Activated CD8-positive, alpha-beta T cell treated with anti-CD3 and anti-CD28 coated beads for 36 hours (primary cell): ENCODE data around the gene TGFBRAP1. TPM values are rescaled to one million over a fixed set of nuclear protein-coding genes. Genes with fewer than 3 reads are reported as not detected.
A peak's percentile ranks its signal among the peaks of the same experiment; 100 is the strongest.

Source experiments
- ATAC-seq: fragments of 200-7000 bp; cut with Tn5 transposase; one replicate; pipeline ENCODE4 v1.10.0; 2021; ENCODE audit warnings: mild to moderate bottlenecking, moderate library complexity
- CTCF ChIA-PET: fragments of 350-600 bp; sonication (Branson Sonifier 250); formaldehyde crosslinking; loops from one replicate; lab custom pipeline; 2021; ENCODE audit warnings: antibody characterized with exemption; lab: Charles Lee
- POLR2A ChIA-PET: fragments of 350-600 bp; sonication (Branson Sonifier 250); formaldehyde crosslinking; loops from one replicate; lab custom pipeline; 2021; ENCODE audit warnings: antibody characterized with exemption; lab: Charles Lee
- DNase-seq: peaks from one replicate; pipeline ENCODE4 v3.0.0-alpha.2; 2020
- H3K27ac Mint-ChIP-seq: one replicate; pipeline ENCODE4 v1.8.0; 2021; ENCODE audit warnings: mild to moderate bottlenecking, mixed read lengths
- H3K27me3 Mint-ChIP-seq: one replicate; pipeline ENCODE4 v1.8.0; 2021; ENCODE audit warnings: mixed read lengths
- H3K36me3 Mint-ChIP-seq: one replicate; pipeline ENCODE4 v1.8.0; 2021; ENCODE audit warnings: low read depth, mixed read lengths
- H3K4me1 Mint-ChIP-seq: one replicate; pipeline ENCODE4 v1.8.0; 2021; ENCODE audit warnings: low read depth, mixed read lengths
- H3K4me3 Mint-ChIP-seq: one replicate; pipeline ENCODE4 v1.8.0; 2021; ENCODE audit warnings: mild to moderate bottlenecking, moderate library complexity, mixed read lengths
- H3K9me3 Mint-ChIP-seq: one replicate; pipeline ENCODE4 v1.8.0; 2021; ENCODE audit warnings: mixed read lengths
- CTCF ChIP-seq: fragments of 200-600 bp; IDR thresholded peaks from one replicate; pipeline ENCODE4 v1.8.0; 2022; ENCODE audit warnings: antibody characterized with exemption, mild to moderate bottlenecking
- intact Hi-C: fragments of 100-400 bp; cut with micrococcal nuclease; formaldehyde crosslinking; loops from one replicate; pipeline ENCODE4 v1.10.0; 2022
- total RNA-seq, 2 experiments: library from RNA; stranded (reverse); gene quantifications; one replicate each; pipeline ENCODE4 v1.2.3, GENCODE V29; 2021

The TGFBRAP1 gene
- total RNA-seq, 2 experiments from 2014 or later, result 17.9 to 20.2 TPM

- no peak overlapping the region for H3K4me3 Mint-ChIP-seq
- ChIA-PET POLR2A (no interaction called here), CTCF (interaction anchor here (4.5 kb wide), 1 partner anchor 156 kb away, joined by 55 read pairs; no protein-coding TSS in a partner anchor)
- H3K36me3 Mint-ChIP-seq, result peaks cover 5% of the 10 kb centered on the region
- DNase-seq (no peak), ATAC-seq (no peak)
- TF ChIP-seq CTCF, result no peak
- H3K4me1 Mint-ChIP-seq, result peaks cover 16% of the 10 kb centered on the region
- H3K9me3 Mint-ChIP-seq, result no peaks in the 10 kb centered on the region
- intact Hi-C loops, result no loop called here
- no peaks in the 10 kb centered on the region for H3K27me3 Mint-ChIP-seq
- no peak overlapping the region for H3K27ac Mint-ChIP-seq
Observed at GRCh38 chr2:105365206-105365605, 35.7 kb upstream of the TGFBRAP1 start.

GRCh38 chr2:105364436-105365139 lies 35.1 kb upstream of the TGFBRAP1 start:
- no peaks in the 10 kb centered on the region for H3K9me3 Mint-ChIP-seq
- intact Hi-C loops, result no loop called here
- ATAC-seq, result no peak
- H3K36me3 Mint-ChIP-seq, result peaks cover 9% of the 10 kb centered on the region
- ChIA-PET CTCF (no interaction called here), POLR2A (no interaction called here)
- no peak for TF ChIP-seq CTCF
- H3K27me3 Mint-ChIP-seq, result no peaks in the 10 kb centered on the region
- H3K27ac Mint-ChIP-seq, result no peak overlapping the region
- no peak overlapping the region for H3K4me3 Mint-ChIP-seq
- peaks cover 13% of the 10 kb centered on the region for H3K4me1 Mint-ChIP-seq
- no peak for DNase-seq

GRCh38 chr2:105362862-105363591 lies 33.5 kb upstream of the TGFBRAP1 start:
- TF ChIP-seq CTCF, result no peak
- no peak for DNase-seq
- Mint-ChIP-seq H3K9me3 (no peaks in the 10 kb centered on the region), H3K4me1 (peaks cover 12% of the 10 kb centered on the region), H3K36me3 (peaks cover 18% of the 10 kb centered on the region), H3K27me3 (no peaks in the 10 kb centered on the region), H3K4me3 (no peak overlapping the region), H3K27ac (no peak overlapping the region)
- intact Hi-C loops, result no loop called here
- ChIA-PET CTCF (interaction anchor here (0.7 to 1.6 kb wide), 5 partner anchors 15 to 158 kb away, joined by 3 to 4 read pairs (median 3); partner anchors contain the start of gene C2orf49), POLR2A (no interaction called here)
- no peak for ATAC-seq

- no peak overlapping the region for H3K4me3 Mint-ChIP-seq
- TF ChIP-seq CTCF, result no peak
- ChIA-PET POLR2A (no interaction called here), CTCF (interaction anchor here (1.6 kb wide), 1 partner anchor 22 kb away, joined by 3 read pairs; no protein-coding TSS in a partner anchor)
- no peak overlapping the region for H3K27ac Mint-ChIP-seq
- intact Hi-C loops, result no loop called here
- DNase-seq (peak; percentile 30), ATAC-seq (no peak)
- no peaks in the 10 kb centered on the region for H3K27me3 Mint-ChIP-seq
- H3K36me3 Mint-ChIP-seq, result peaks cover 33% of the 10 kb centered on the region
- H3K9me3 Mint-ChIP-seq, result peaks cover 3% of the 10 kb centered on the region
- H3K4me1 Mint-ChIP-seq, result peaks cover 12% of the 10 kb centered on the region
Observed at GRCh38 chr2:105361102-105361889, 31.8 kb upstream of the TGFBRAP1 start.
